ENCODE measurements around the gene SAFB2.

DNA sequence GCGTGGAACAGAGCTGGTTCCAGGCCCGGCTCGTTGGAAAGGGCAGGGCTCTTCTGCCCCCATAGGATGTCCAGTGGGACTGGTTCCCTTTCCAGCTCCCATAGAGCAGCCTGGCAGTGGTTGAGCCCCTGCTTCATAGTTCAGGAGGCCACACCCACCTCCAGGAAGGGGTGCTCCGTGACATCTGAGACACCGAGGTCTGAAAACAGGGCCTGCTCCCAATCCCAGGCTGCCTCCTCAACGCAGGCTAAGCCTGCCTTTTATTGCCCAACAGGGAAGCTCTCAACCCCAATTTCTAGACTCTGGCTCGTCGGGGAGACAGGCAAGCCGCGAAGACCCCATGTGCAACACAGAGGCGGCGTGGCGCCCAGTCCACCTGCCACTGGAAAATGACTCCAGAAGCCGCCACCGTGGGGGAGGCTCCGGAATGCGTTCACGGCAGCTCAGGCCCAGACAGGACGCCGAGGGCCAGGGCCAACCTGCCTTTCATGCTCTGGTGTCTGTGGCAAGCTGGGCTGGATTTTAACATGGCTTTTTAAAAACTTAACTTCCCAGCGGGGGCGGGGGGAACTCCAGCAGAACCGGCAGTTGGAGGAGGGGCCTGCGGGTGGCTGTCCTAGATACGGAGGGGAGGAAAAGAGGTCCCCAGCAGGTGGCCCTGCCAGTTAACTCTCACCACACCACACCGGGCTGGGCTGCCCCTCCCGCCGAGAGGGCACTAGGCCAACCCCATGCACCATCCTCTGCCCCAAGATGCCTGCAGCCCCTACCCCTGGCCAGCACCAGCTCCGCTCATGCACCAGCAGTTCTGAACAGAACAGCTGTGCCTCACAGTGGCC, 36.9 kb downstream of the SAFB2 start:
- TF ChIP-seq, protein P1, sequence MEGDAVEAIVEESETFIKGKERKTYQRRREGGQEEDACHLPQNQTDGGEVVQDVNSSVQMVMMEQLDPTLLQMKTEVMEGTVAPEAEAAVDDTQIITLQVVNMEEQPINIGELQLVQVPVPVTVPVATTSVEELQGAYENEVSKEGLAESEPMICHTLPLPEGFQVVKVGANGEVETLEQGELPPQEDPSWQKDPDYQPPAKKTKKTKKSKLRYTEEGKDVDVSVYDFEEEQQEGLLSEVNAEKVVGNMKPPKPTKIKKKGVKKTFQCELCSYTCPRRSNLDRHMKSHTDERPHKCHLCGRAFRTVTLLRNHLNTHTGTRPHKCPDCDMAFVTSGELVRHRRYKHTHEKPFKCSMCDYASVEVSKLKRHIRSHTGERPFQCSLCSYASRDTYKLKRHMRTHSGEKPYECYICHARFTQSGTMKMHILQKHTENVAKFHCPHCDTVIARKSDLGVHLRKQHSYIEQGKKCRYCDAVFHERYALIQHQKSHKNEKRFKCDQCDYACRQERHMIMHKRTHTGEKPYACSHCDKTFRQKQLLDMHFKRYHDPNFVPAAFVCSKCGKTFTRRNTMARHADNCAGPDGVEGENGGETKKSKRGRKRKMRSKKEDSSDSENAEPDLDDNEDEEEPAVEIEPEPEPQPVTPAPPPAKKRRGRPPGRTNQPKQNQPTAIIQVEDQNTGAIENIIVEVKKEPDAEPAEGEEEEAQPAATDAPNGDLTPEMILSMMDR (conservative IDR thresholded peaks at IDR 0.05), result no peak
- TF ChIP-seq ZFX (IDR thresholded peaks at IDR 0.05), result no peak

Data from C4-2B (cell line).